Measurements from ENCODE around the gene KRT86. TPM values are rescaled to one million over a fixed set of nuclear protein-coding genes. Genes with fewer than 3 reads are reported as not detected.

Gene KRT86
- total RNA-seq, 1 experiment from 2014 or later: 2.7 TPM

GRCh38 chr12:52234223-52234810 is 40.1 kb upstream of the KRT86 start:
- peak overlapping the region; percentile 99 for H3K4me2 ChIP-seq
- DNase-seq: peak in 1 of 2 experiments; percentile 33
- CTCF ChIA-PET: no interaction called here
- no peaks in the 10 kb centered on the region for H3K27me3 ChIP-seq (ENCODE audit: insufficient read depth, low read depth)
- H3K9me3 ChIP-seq (ENCODE audit: insufficient read depth, low read depth): no peaks in the 10 kb centered on the region
- peak overlapping the region; percentile 96 for H3K4me3 ChIP-seq
- no TSS peak for BruUV-seq (replicated peaks)
- peaks cover 59% of the 10 kb centered on the region for H4K20me1 ChIP-seq (ENCODE audit: insufficient read depth)
- peak overlapping the region; percentile 97 for H3K27ac ChIP-seq
- H3K9me2 ChIP-seq (ENCODE audit: insufficient read depth): no peaks in the 10 kb centered on the region
- intact Hi-C loops (cut with micrococcal nuclease; ENCODE audit: unreplicated experiment): loop anchor here (5.0 kb wide), 2 partner anchors 638 to 713 kb away; partner anchors contain the start of gene KRT18
- H3K79me2 ChIP-seq (ENCODE audit: low read depth): peaks cover 79% of the 10 kb centered on the region
- POLR2A ChIA-PET (ENCODE audit: unreplicated experiment): interaction anchor here (0.6 to 3.2 kb wide), 4 partner anchors 9 to 74 kb away, joined by 3 to 34 read pairs (median 4); no protein-coding TSS in a partner anchor
- H3F3A ChIP-seq (ENCODE audit: insufficient read depth, low read depth): peaks cover 84% of the 10 kb centered on the region
- no peak for TF ChIP-seq EZH2 (IDR thresholded peaks at IDR 0.05; ENCODE audit: low read depth)
- H3K4me1 ChIP-seq (replicated peaks; ENCODE audit: insufficient read depth): peaks cover 68% of the 10 kb centered on the region
- H3K36me3 ChIP-seq (ENCODE audit: low read depth): peaks cover 51% of the 10 kb centered on the region
- no peak overlapping the region for H2AFZ ChIP-seq

- Histone ChIP-seq H3K4me1 (replicated peaks; ENCODE audit: insufficient read depth) (peaks cover 68% of the 10 kb centered on the region), H3K4me3 (peak overlapping the region; percentile 96)
- POLR2A ChIA-PET (ENCODE audit: unreplicated experiment): interaction anchor here (0.6 to 1.0 kb wide), 5 partner anchors 18 to 737 kb away, joined by 3 to 6 read pairs (median 3); no protein-coding TSS in a partner anchor
Measured at GRCh38 chr12:52235001-52235764, 39.3 kb upstream of the KRT86 start.

DNA sequence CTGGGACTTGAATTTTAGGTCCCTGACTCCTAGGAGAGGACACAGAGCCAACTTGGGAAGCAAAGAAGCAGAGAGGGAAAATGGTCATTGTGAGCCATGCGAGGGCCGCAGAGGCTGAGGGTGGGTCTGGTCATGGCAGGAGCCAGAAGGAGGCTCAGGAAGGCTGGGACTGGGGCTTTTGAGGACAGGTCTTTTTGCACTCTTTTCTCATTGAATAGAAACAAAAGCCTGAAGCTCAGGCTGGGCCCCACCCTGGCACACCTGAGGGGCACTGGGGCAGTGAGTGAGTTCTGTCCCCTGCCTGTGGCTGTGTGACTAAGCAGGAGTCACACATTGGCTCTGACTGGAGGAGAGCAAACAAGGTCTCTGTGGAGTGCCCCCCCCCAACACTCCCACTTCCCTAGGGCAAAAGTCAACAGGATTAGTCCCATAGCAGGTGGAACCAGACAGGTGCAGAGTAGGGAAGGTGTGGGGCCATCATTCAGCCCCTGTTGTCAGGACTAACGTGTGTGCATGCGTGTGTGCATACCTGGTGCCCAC is 38.6 kb upstream of the KRT86 start:
- DNase-seq: peak; percentile 56 to 87
- no peaks in the 10 kb centered on the region for H3K9me3 ChIP-seq (ENCODE audit: insufficient read depth, low read depth)
- peaks cover 70% of the 10 kb centered on the region for H3K4me1 ChIP-seq (replicated peaks; ENCODE audit: insufficient read depth)
- H2AFZ ChIP-seq: no peak overlapping the region
- peak overlapping the region; percentile 99 for H3K4me2 ChIP-seq
- H3K4me3 ChIP-seq: peak overlapping the region; percentile 96
- H4K20me1 ChIP-seq (ENCODE audit: insufficient read depth): peaks cover 71% of the 10 kb centered on the region
- BruUV-seq (replicated peaks): no TSS peak
- POLR2A ChIA-PET (ENCODE audit: unreplicated experiment): interaction anchor here (0.6 to 1.0 kb wide), 7 partner anchors 19 to 736 kb away, joined by 3 to 11 read pairs (median 3); no protein-coding TSS in a partner anchor
- intact Hi-C loops (cut with micrococcal nuclease; ENCODE audit: unreplicated experiment): no loop called here
- H3K79me2 ChIP-seq (ENCODE audit: low read depth): peaks cover 87% of the 10 kb centered on the region
- CTCF ChIA-PET: interaction anchor here (0.7 to 1.1 kb wide), 2 partner anchors 8 to 543 kb away, joined by 4 to 6 read pairs; no protein-coding TSS in a partner anchor
- H3K27me3 ChIP-seq (ENCODE audit: insufficient read depth, low read depth): no peaks in the 10 kb centered on the region
- H3K36me3 ChIP-seq (ENCODE audit: low read depth): peaks cover 62% of the 10 kb centered on the region
- H3K9me2 ChIP-seq (ENCODE audit: insufficient read depth): no peaks in the 10 kb centered on the region
- H3F3A ChIP-seq (ENCODE audit: insufficient read depth, low read depth): peaks cover 85% of the 10 kb centered on the region
- H3K27ac ChIP-seq: peak overlapping the region; percentile 97
- TF ChIP-seq EZH2 (IDR thresholded peaks at IDR 0.05; ENCODE audit: low read depth): no peak
- TF ChIP-seq, protein P1, sequence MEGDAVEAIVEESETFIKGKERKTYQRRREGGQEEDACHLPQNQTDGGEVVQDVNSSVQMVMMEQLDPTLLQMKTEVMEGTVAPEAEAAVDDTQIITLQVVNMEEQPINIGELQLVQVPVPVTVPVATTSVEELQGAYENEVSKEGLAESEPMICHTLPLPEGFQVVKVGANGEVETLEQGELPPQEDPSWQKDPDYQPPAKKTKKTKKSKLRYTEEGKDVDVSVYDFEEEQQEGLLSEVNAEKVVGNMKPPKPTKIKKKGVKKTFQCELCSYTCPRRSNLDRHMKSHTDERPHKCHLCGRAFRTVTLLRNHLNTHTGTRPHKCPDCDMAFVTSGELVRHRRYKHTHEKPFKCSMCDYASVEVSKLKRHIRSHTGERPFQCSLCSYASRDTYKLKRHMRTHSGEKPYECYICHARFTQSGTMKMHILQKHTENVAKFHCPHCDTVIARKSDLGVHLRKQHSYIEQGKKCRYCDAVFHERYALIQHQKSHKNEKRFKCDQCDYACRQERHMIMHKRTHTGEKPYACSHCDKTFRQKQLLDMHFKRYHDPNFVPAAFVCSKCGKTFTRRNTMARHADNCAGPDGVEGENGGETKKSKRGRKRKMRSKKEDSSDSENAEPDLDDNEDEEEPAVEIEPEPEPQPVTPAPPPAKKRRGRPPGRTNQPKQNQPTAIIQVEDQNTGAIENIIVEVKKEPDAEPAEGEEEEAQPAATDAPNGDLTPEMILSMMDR (conservative IDR thresholded peaks at IDR 0.05): no peak

More at GRCh38 chr12:52235001-52235764, 39.3 kb upstream of the KRT86 start:
- intact Hi-C loops (cut with micrococcal nuclease; ENCODE audit: unreplicated experiment): no loop called here
- no peaks in the 10 kb centered on the region for H3K9me2 ChIP-seq (ENCODE audit: insufficient read depth)
- H3K9me3 ChIP-seq (ENCODE audit: insufficient read depth, low read depth): no peaks in the 10 kb centered on the region
- H3K36me3 ChIP-seq (ENCODE audit: low read depth): peaks cover 60% of the 10 kb centered on the region
- H3K27me3 ChIP-seq (ENCODE audit: insufficient read depth, low read depth): no peaks in the 10 kb centered on the region
- H3K4me2 ChIP-seq: peak overlapping the region; percentile 99
- H2AFZ ChIP-seq: no peak overlapping the region
- peaks cover 67% of the 10 kb centered on the region for H4K20me1 ChIP-seq (ENCODE audit: insufficient read depth)
- H3F3A ChIP-seq (ENCODE audit: insufficient read depth, low read depth): peaks cover 84% of the 10 kb centered on the region
- peak overlapping the region; percentile 97 for H3K27ac ChIP-seq
- TF ChIP-seq, protein P1 (conservative IDR thresholded peaks at IDR 0.05): no peak
- TF ChIP-seq EZH2 (IDR thresholded peaks at IDR 0.05; ENCODE audit: low read depth): no peak
- CTCF ChIA-PET: interaction anchor here (1.1 kb wide), 1 partner anchor 9 kb away, joined by 4 read pairs; no protein-coding TSS in a partner anchor
- DNase-seq: peak in 1 of 2 experiments; percentile 37
- H3K79me2 ChIP-seq (ENCODE audit: low read depth): peaks cover 88% of the 10 kb centered on the region
- BruUV-seq (replicated peaks): no TSS peak

Measured in PC-9 (cell line).